Gastrocnemius medialis (tissue), 4 donors: ENCODE data around the gene NACA2. TPM values are rescaled to one million over a fixed set of nuclear protein-coding genes. Genes with fewer than 3 reads are reported as not detected.

Experiments used
- ATAC-seq, 2 donors: fragments of 150-250 bp; one replicate each; pipeline ENCODE4 v1.9.1; 2016
- DNase-seq, 2 donors: peaks; one replicate each; pipeline ENCODE4 v3.0.0-alpha.2; 2019
- H3K27ac ChIP-seq, 4 donors: fragments of 200-600 bp; sonication (generic); 1 replicate in 1 of 4; 2 replicates in 3 of 4; pipeline ENCODE4 v1.5.1; 2016 to 2018; ENCODE audit warnings: mild to moderate bottlenecking in 2 of 4, moderate library complexity in 1 of 4
- H3K27me3 ChIP-seq, 3 donors: fragments of 200-600 bp; sonication (generic) in 2 of 3; 1 replicate in 1 of 3; 2 replicates in 2 of 3; pipeline versions ENCODE4 v1.5.1 to v1.6.0; 2016 to 2019; ENCODE audit warnings: mild to moderate bottlenecking in 1 of 3, moderate library complexity in 1 of 3
- H3K36me3 ChIP-seq, 2 donors: fragments of 200-600 bp; sonication (generic) in 1 of 2; one replicate each; pipeline ENCODE4 v1.5.1; 2017 to 2018
- H3K4me1 ChIP-seq, 2 donors: fragments of 200-600 bp; sonication (generic) in 1 of 2; one replicate each; pipeline ENCODE4 v1.5.1; 2016 to 2017; ENCODE audit warnings: mild to moderate bottlenecking in 2 of 2
- H3K4me3 ChIP-seq, 4 donors: fragments of 200-600 bp; sonication (generic) in 3 of 4; 1 replicate in 1 of 4; 2 replicates in 3 of 4; pipeline ENCODE4 v1.5.1; 2016 to 2019; ENCODE audit warnings: mild to moderate bottlenecking in 2 of 4
- H3K9me3 ChIP-seq, 3 donors: fragments of 200-600 bp; sonication (generic) in 2 of 3; 1 replicate in 1 of 3; 2 replicates in 2 of 3; pipeline ENCODE4 v1.5.1; 2016 to 2019
- POLR2A ChIP-seq, 2 donors: fragments of 450-650 bp; IDR thresholded peaks; one replicate each; pipeline ENCODE4 v1.6.1; 2017; ENCODE audit warnings: antibody characterized with exemption in 2 of 2, mild to moderate bottlenecking in 2 of 2, moderate library complexity in 2 of 2
- in situ Hi-C, 4 donors: fragments of 200-750 bp; cut with MboI; loops; one replicate each; pipeline versions ENCODE4 v1.15.0 to v1.8.0; 2017; ENCODE audit warnings: low sequenced_read_pairs in 4 of 4
- intact Hi-C: fragments of 100-400 bp; cut with DNase I; formaldehyde crosslinking; loops from one replicate; pipeline ENCODE4 v1.15.1; 2023; ENCODE audit warnings: low total_unique reads
- total RNA-seq, 4 donors: library from RNA; depleted of rRNA; stranded (reverse); fragments of >200 nt; gene quantifications; one replicate each; pipeline versions ENCODE4 v1.1.0 to v1.2.3, GENCODE V29; 2016
- TF ChIP-seq, protein P1 (sequence below), 5 experiments: fragments of 450-650 bp in 3 of 5; fragments of 200-600 bp in 2 of 5; sonication (generic) in 2 of 5; IDR thresholded peaks in 4 of 5; conservative IDR thresholded peaks in 1 of 5; 1 replicate in 4 of 5; 2 replicates in 1 of 5; pipeline ENCODE4 v1.5.1; 2016 to 2019; ENCODE audit warnings: antibody characterized with exemption in 5 of 5, mild to moderate bottlenecking in 3 of 5, moderate library complexity in 3 of 5

Gene NACA2
- total RNA-seq, 4 donors from 2014 or later: not detected

DNA sequence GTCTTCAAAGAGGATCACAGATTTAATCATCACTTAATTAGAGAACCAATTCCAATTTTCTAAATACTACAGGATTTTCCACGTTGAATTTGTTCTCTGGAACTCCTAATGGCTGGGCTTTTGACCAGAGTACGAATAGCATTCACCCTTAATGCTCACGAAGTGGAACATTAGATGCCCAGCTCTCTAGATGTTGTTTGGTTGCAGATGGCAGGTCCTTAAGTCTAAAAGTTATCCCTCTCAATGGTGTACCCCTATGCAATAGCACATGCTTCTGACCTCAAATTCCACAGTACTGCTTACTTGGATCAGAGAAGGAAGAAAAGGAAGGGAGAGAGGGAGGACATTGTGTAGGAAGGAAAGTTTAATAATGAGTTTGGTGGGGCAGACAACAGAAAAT is 8.6 kb upstream of the NACA2 start:
- H3K27ac ChIP-seq: no peak overlapping the region
- TF ChIP-seq POLR2A (IDR thresholded peaks at IDR 0.05): no peak
- TF ChIP-seq, protein P1, sequence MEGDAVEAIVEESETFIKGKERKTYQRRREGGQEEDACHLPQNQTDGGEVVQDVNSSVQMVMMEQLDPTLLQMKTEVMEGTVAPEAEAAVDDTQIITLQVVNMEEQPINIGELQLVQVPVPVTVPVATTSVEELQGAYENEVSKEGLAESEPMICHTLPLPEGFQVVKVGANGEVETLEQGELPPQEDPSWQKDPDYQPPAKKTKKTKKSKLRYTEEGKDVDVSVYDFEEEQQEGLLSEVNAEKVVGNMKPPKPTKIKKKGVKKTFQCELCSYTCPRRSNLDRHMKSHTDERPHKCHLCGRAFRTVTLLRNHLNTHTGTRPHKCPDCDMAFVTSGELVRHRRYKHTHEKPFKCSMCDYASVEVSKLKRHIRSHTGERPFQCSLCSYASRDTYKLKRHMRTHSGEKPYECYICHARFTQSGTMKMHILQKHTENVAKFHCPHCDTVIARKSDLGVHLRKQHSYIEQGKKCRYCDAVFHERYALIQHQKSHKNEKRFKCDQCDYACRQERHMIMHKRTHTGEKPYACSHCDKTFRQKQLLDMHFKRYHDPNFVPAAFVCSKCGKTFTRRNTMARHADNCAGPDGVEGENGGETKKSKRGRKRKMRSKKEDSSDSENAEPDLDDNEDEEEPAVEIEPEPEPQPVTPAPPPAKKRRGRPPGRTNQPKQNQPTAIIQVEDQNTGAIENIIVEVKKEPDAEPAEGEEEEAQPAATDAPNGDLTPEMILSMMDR (IDR thresholded peaks at IDR 0.05 in 4 of 5, conservative IDR thresholded peaks at IDR 0.05 in 1 of 5): no peak
- no peak overlapping the region for H3K4me3 ChIP-seq
- no peak for ATAC-seq
- no peaks in the 10 kb centered on the region for H3K27me3 ChIP-seq
- in situ Hi-C loops: no loop called here
- no peaks in the 10 kb centered on the region for H3K36me3 ChIP-seq
- no peak for DNase-seq
- no peaks in the 10 kb centered on the region for H3K4me1 ChIP-seq
- intact Hi-C loops: no loop called here
- H3K9me3 ChIP-seq: no peaks in the 10 kb centered on the region

DNA sequence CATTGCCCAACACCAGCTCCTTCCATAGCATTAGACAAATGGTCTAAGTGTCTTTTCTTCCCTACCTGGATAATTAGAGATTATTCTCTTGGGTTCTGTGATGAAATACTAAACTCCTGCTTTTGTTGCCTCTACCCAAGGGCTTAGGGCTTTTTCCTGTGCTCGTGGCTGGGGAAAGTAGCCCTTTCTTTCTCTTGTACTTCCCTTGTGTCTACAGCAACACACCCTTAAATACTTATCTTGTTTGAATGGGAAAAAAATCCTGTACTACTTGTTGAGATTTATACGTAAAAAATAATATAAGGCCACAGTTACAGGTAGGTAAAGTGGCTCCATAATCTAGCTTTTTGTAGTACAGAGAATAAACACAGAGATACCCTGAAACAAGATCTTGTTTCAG is 7.0 kb upstream of the NACA2 start:
- H3K27ac ChIP-seq: no peak overlapping the region
- H3K36me3 ChIP-seq: no peaks in the 10 kb centered on the region
- no peak for TF ChIP-seq POLR2A (IDR thresholded peaks at IDR 0.05)
- TF ChIP-seq, protein P1 (IDR thresholded peaks at IDR 0.05 in 4 of 5, conservative IDR thresholded peaks at IDR 0.05 in 1 of 5): no peak
- ATAC-seq (no peak), DNase-seq (no peak)
- no peaks in the 10 kb centered on the region for H3K27me3 ChIP-seq
- intact Hi-C loops: no loop called here
- in situ Hi-C loops: no loop called here
- H3K4me3 ChIP-seq: no peak overlapping the region
- H3K4me1 ChIP-seq: no peaks in the 10 kb centered on the region
- H3K9me3 ChIP-seq: no peaks in the 10 kb centered on the region

DNA sequence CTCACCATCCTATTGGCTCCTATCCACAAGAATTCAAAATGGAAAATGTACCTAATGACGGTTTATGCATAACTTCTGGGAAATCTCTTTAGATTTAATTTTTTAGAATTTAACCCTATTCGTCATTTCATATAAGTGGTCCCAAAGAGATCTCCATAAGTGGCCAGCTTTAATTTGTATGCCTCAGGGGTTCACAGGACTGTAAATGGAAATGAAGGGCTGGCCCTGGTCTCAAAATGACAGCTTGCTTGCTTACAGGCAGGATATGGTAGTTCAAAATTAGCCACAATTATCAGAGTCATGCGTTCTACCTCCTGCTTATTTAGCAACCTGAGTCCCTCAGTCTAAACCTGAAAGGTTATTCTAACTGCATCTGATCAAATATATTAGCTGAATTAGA is 6.6 kb upstream of the NACA2 start:
- peaks cover 0 to 2% (median under 1%) of the 10 kb centered on the region in 3 donors for H3K27me3 ChIP-seq
- TF ChIP-seq POLR2A (IDR thresholded peaks at IDR 0.05): no peak
- TF ChIP-seq, protein P1 (IDR thresholded peaks at IDR 0.05 in 4 of 5, conservative IDR thresholded peaks at IDR 0.05 in 1 of 5): no peak
- intact Hi-C loops: no loop called here
- in situ Hi-C loops: no loop called here
- ATAC-seq (no peak), DNase-seq (no peak)
- no peaks in the 10 kb centered on the region for H3K36me3 ChIP-seq
- H3K4me1 ChIP-seq: no peaks in the 10 kb centered on the region
- H3K4me3 ChIP-seq: no peak overlapping the region
- H3K9me3 ChIP-seq: no peaks in the 10 kb centered on the region
- H3K27ac ChIP-seq: no peak overlapping the region

DNA sequence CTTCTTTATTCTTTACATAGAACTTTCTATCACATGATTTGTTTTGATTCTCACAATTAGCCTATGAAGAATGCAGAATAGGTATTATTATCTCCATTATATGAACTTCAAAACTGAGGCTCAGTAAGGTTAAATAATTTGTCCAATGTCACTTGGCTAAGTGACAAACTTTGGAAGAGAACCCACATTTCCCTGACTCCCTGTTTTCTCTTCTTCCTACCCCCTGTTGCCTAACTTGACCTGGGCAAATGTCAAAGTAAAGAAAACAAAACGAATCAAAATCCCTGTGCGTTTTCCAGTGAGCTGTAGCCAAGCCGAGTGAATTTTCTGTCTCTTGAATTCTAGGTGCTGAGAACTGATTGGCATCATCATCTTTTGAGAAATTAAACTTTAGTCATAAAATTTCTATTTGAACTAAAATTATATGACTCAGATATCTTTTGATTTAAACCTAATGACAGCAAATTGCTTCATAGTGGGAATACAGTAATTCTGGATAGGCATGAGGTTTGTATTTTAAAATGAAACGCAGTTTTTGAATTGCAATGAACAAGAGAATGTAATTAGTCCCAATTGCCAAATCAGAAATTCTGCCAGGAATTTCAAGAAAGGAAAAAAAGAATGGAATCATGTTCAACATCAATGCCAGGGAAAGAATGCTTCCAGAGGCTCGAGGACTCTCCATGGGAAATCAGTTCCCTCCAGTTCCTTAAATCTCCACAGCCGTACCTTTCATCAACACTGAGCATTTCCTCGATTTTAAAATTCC is 4.6 kb upstream of the NACA2 start:
- TF ChIP-seq, protein P1 (IDR thresholded peaks at IDR 0.05 in 4 of 5, conservative IDR thresholded peaks at IDR 0.05 in 1 of 5): no peak
- no peak for TF ChIP-seq POLR2A (IDR thresholded peaks at IDR 0.05)
- H3K9me3 ChIP-seq: no peaks in the 10 kb centered on the region
- no peak for DNase-seq
- H3K4me1 ChIP-seq: no peaks in the 10 kb centered on the region
- no peak overlapping the region for H3K27ac ChIP-seq
- no peak overlapping the region for H3K4me3 ChIP-seq
- H3K27me3 ChIP-seq: peaks cover 8 to 10% (median 8%) of the 10 kb centered on the region in 3 donors
- in situ Hi-C loops (no loop called here), intact Hi-C loops (no loop called here)
- H3K36me3 ChIP-seq: no peaks in the 10 kb centered on the region
- no peak for ATAC-seq
